ENCODE measurements around the gene APOBEC3C. TPM values are rescaled to one million over a fixed set of nuclear protein-coding genes. Genes with fewer than 3 reads are reported as not detected.
"Not testable (repeated sequence)": the region's sequence is repeated elsewhere in the genome, so short reads cannot be mapped to it uniquely, and the experiment has no call there.

The APOBEC3C gene
- total and polyA plus RNA-seq, 2 of the 4 experiments (the other 2 are of a cell fraction): 6.6 to 32.0 TPM

- DNase-seq; H3K23ac ChIP-seq (ENCODE audit: low read depth, low read length); CTCF ChIA-PET; H3K9me3 ChIP-seq (ENCODE audit: control insufficient read depth, insufficient read depth, low read length); H2BK5ac ChIP-seq (ENCODE audit: low read depth, low read length, poor library complexity, severe bottlenecking); dilution Hi-C loops (cut with HindIII; ENCODE audit: low sequenced_read_pairs, unreplicated experiment); H3K18ac ChIP-seq (ENCODE audit: low read depth, low read length); H3K56ac ChIP-seq (ENCODE audit: extremely low read depth, insufficient read depth, low read length); POLR2A ChIA-PET (ENCODE audit: unreplicated experiment); H3K4me3 ChIP-seq (ENCODE audit: insufficient read depth, low read depth, low read length); H3K36me3 ChIP-seq (ENCODE audit: control insufficient read depth, insufficient read depth, low read length); H3K9me1 ChIP-seq (ENCODE audit: insufficient read depth, low read length); H3K27me3 ChIP-seq (ENCODE audit: control insufficient read depth, insufficient read depth, low read length); ATAC-seq (ENCODE audit: low read depth); H4K20me1 ChIP-seq (ENCODE audit: insufficient read depth, low read length); intact Hi-C loops (cut with micrococcal nuclease); BruUV-seq (replicated peaks); H2AK9ac ChIP-seq (replicated peaks; ENCODE audit: low read depth, low read length, poor library complexity); H3K4me1 ChIP-seq (ENCODE audit: control insufficient read depth, insufficient read depth, low read length): not testable (repeated sequence)
- Histone ChIP-seq H2BK120ac (ENCODE audit: low read depth, low read length) (peak overlapping the region; percentile 83; the same call in 1 of the 2 replicates), H2AK5ac (ENCODE audit: low read depth, low read length) (peak overlapping the region; percentile 60; the same call in 1 of the 2 replicates), H2AFZ (replicated peaks; ENCODE audit: low read length, poor library complexity) (peak overlapping the region; percentile 64), H3K27ac (ENCODE audit: insufficient read depth, low read length) (peak overlapping the region; percentile 92), H3K9ac (ENCODE audit: low read depth, low read length) (peak overlapping the region; percentile 32; the same call in 1 of the 2 replicates), H4K5ac (ENCODE audit: low read depth, low read length) (peak overlapping the region; percentile 62; the same call in 1 of the 2 replicates), H2BK20ac (ENCODE audit: low read depth, low read length) (peak overlapping the region; percentile 67; the same call in 1 of the 2 replicates), H4K91ac (ENCODE audit: insufficient read depth, low read depth, low read length) (peak overlapping the region; percentile 56; the same call in 1 of the 2 replicates), H2BK15ac (ENCODE audit: low read depth, low read length) (peak overlapping the region; percentile 47; the same call in 1 of the 3 replicates), H4K8ac (ENCODE audit: low read depth in 2 of 2, low read length in 2 of 2) (peak overlapping the region; percentile 79 to 93; a peak in 3 of 4 replicates), H3K4ac (ENCODE audit: low read depth, low read length) (peak overlapping the region; percentile 81), H3K14ac (replicated peaks; ENCODE audit: low read depth, low read length) (peak overlapping the region; percentile 50), H3K4me2 (ENCODE audit: low read depth, low read length) (peak overlapping the region; percentile 23; the same call in 1 of the 2 replicates), H3K79me1 (ENCODE audit: low read depth in 1 of 2, low read length in 2 of 2) (peaks cover 8 to 34% of the 10 kb centered on the region in 2 experiments)
- no CpG with 5 or more reads among the region's 6 CpGs for WGBS, 2 experiments (ENCODE audit: extremely low coverage in 2 of 2, insufficient read length in 1 of 2)
- in situ Hi-C loops (cut with MboI; ENCODE audit: low sequenced_read_pairs): loop anchor here (5.0 kb wide), 1 partner anchor 109 kb away; no protein-coding TSS in a partner anchor
Measured at GRCh38 chr22:39013561-39013941, 506 bp upstream of the APOBEC3C start.

GRCh38 chr22:39014723-39015121 lies 665 bp downstream of the APOBEC3C start:
- Histone ChIP-seq H2BK120ac (ENCODE audit: low read depth, low read length) (peak overlapping the region; percentile 36; the same call in 1 of the 2 replicates), H2AK5ac (ENCODE audit: low read depth, low read length) (peak overlapping the region; percentile 82), H2BK5ac (ENCODE audit: low read depth, low read length, poor library complexity, severe bottlenecking) (peak overlapping the region; percentile 94), H4K5ac (ENCODE audit: low read depth, low read length) (peak overlapping the region; percentile 62), H3K23ac (ENCODE audit: low read depth, low read length) (peak overlapping the region; percentile 69), H3K27ac (ENCODE audit: insufficient read depth, low read length) (peak overlapping the region; percentile 92), H2BK20ac (ENCODE audit: low read depth, low read length) (peak overlapping the region; percentile 8; the same call in 1 of the 2 replicates), H4K91ac (ENCODE audit: insufficient read depth, low read depth, low read length) (peak overlapping the region; percentile 93), H3K56ac (ENCODE audit: extremely low read depth, insufficient read depth, low read length) (peak overlapping the region; percentile 42), H3K79me1 (ENCODE audit: low read depth in 1 of 2, low read length in 2 of 2) (peaks cover 8 to 34% of the 10 kb centered on the region in 2 experiments), H2AK9ac (replicated peaks; ENCODE audit: low read depth, low read length, poor library complexity) (peak overlapping the region; percentile 53), H3K4ac (ENCODE audit: low read depth, low read length) (peak overlapping the region; percentile 96), H2AFZ (replicated peaks; ENCODE audit: low read length, poor library complexity) (peak overlapping the region; percentile 91), H3K9ac (ENCODE audit: low read depth, low read length) (peak overlapping the region; percentile 88), H2BK15ac (ENCODE audit: low read depth, low read length) (peak overlapping the region; percentile 63; the same call in 1 of the 3 replicates), H3K18ac (ENCODE audit: low read depth, low read length) (peak overlapping the region; percentile 48), H4K8ac (ENCODE audit: low read depth in 2 of 2, low read length in 2 of 2) (peak overlapping the region; percentile 79 to 96; a peak in 3 of 4 replicates), H3K14ac (replicated peaks; ENCODE audit: low read depth, low read length) (peak overlapping the region; percentile 99), H3K4me3 (ENCODE audit: insufficient read depth, low read depth, low read length) (peak overlapping the region; percentile 81), H3K4me2 (ENCODE audit: low read depth, low read length) (peak overlapping the region; percentile 62)
- ATAC-seq (ENCODE audit: low read depth) (peak; percentile 13; the same call in 1 of the 2 replicates), DNase-seq (peak; percentile 10)
- BruUV-seq (replicated peaks); dilution Hi-C loops (cut with HindIII; ENCODE audit: low sequenced_read_pairs, unreplicated experiment); intact Hi-C loops (cut with micrococcal nuclease); H3K4me1 ChIP-seq (ENCODE audit: control insufficient read depth, insufficient read depth, low read length); H3K9me3 ChIP-seq (ENCODE audit: control insufficient read depth, insufficient read depth, low read length); CTCF ChIA-PET; H3K9me1 ChIP-seq (ENCODE audit: insufficient read depth, low read length); H4K20me1 ChIP-seq (ENCODE audit: insufficient read depth, low read length); H3K27me3 ChIP-seq (ENCODE audit: control insufficient read depth, insufficient read depth, low read length); H3K36me3 ChIP-seq (ENCODE audit: control insufficient read depth, insufficient read depth, low read length): not testable (repeated sequence)
- POLR2A ChIA-PET (ENCODE audit: unreplicated experiment): interaction anchor here (0.7 kb wide), 1 partner anchor 63 kb away, joined by 13 read pairs; the partner anchor contains the start of gene APOBEC3G
- in situ Hi-C loops (cut with MboI; ENCODE audit: low sequenced_read_pairs): loop anchor here (5.0 kb wide), 1 partner anchor 108 kb away; no protein-coding TSS in a partner anchor
- 52% methylated on average over 2 of the region's 6 CpGs; no CpG with 5 or more reads in 1 of the 2 experiments for WGBS, 2 experiments (ENCODE audit: extremely low coverage in 2 of 2, insufficient read length in 1 of 2)
